NCI-H2029 (cell line): ENCODE data around the gene PPHLN1.

Source experiments
- DNase-seq: peaks from one replicate; lab custom pipeline; 2025; lab: John Stamatoyannopoulos, UW

Gene PPHLN1

GRCh38 chr12:42442311-42442759 lies 116.4 kb downstream of the PPHLN1 start:
- DNase-seq: no peak

- no peak for DNase-seq
These were observed 116.9 kb downstream of the PPHLN1 start for GRCh38 chr12:42442888-42443287.

- no peak for DNase-seq
These were observed 118.4 kb downstream of the PPHLN1 start for GRCh38 chr12:42444192-42444943.

- DNase-seq: no peak
These were observed 119.9 kb downstream of the PPHLN1 start for GRCh38 chr12:42445891-42446290.

GRCh38 chr12:42446761-42447160 lies 120.8 kb downstream of the PPHLN1 start:
- no peak for DNase-seq

- DNase-seq: no peak
These were observed 121.4 kb downstream of the PPHLN1 start for GRCh38 chr12:42447371-42447786.

GRCh38 chr12:42448841-42449240 lies 122.9 kb downstream of the PPHLN1 start:
- no peak for DNase-seq

- DNase-seq: no peak
These were observed 124.3 kb downstream of the PPHLN1 start for GRCh38 chr12:42450248-42450647.

- no peak for DNase-seq
These were observed 132.6 kb downstream of the PPHLN1 start for GRCh38 chr12:42458575-42458974.

- no peak for DNase-seq
These were observed 133.4 kb downstream of the PPHLN1 start for GRCh38 chr12:42459336-42459847.

GRCh38 chr12:42462486-42462885 lies 136.5 kb downstream of the PPHLN1 start:
- DNase-seq: no peak

- DNase-seq: no peak
These were observed 137.7 kb downstream of the PPHLN1 start for GRCh38 chr12:42463671-42464070.

GRCh38 chr12:42468341-42468821 lies 142.4 kb downstream of the PPHLN1 start:
- no peak for DNase-seq

- no peak for DNase-seq
These were observed 143.0 kb downstream of the PPHLN1 start for GRCh38 chr12:42468921-42469320.

- DNase-seq: no peak
These were observed 143.6 kb downstream of the PPHLN1 start for GRCh38 chr12:42469355-42470175.

- no peak for DNase-seq
These were observed 146.4 kb downstream of the PPHLN1 start for GRCh38 chr12:42472376-42472775.

- DNase-seq: no peak
These were observed 147.2 kb downstream of the PPHLN1 start for GRCh38 chr12:42473130-42473529.

GRCh38 chr12:42473561-42473960 lies 147.6 kb downstream of the PPHLN1 start:
- DNase-seq: no peak

- no peak for DNase-seq
These were observed 148.4 kb downstream of the PPHLN1 start for GRCh38 chr12:42474391-42474790.

- no peak for DNase-seq
These were observed 149.1 kb downstream of the PPHLN1 start for GRCh38 chr12:42475106-42475505.

GRCh38 chr12:42477941-42478340 lies 152.0 kb downstream of the PPHLN1 start:
- no peak for DNase-seq

- no peak for DNase-seq
These were observed 155.4 kb downstream of the PPHLN1 start for GRCh38 chr12:42481368-42481767.
